22Rv1 (cell line): ENCODE data around the gene TMEM54.

Experiments
- H3K27ac ChIP-seq: fragments of 450-650 bp; 2 replicates; pipeline ENCODE4 v1.5.1; 2017
- ZFX ChIP-seq: fragments of 450-650 bp; IDR thresholded peaks from 2 replicates; pipeline ENCODE4 v1.6.1; 2017; ENCODE audit warnings: antibody characterized with exemption, borderline replicate concordance
- TF ChIP-seq, protein P1 (sequence below): fragments of 450-650 bp; IDR thresholded peaks from 2 replicates; pipeline ENCODE4 v1.5.1; 2017; ENCODE audit warnings: mild to moderate bottlenecking

The TMEM54 gene

DNA sequence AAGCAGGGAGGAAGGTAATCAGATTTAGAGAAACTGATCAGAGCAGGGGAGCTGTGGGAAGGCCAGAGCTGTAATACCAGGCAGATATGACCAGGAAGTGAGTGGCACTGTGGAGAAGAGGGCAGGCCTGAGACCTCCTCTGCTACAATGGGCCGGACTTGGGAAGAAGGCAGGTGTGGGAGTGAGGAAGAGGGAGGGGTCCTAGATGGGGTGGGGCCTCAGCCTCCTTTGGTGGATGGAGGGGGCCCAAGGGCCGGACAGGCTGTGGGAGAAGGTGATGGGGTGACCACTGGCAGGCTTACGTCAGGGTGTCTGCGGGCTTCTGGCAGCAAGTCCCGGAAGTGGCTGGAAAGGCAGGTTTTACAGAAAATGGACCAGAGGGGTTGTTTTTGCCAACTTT is 19.9 kb downstream of the TMEM54 start:
- no peak overlapping the region for H3K27ac ChIP-seq
- TF ChIP-seq ZFX, result no peak

DNA sequence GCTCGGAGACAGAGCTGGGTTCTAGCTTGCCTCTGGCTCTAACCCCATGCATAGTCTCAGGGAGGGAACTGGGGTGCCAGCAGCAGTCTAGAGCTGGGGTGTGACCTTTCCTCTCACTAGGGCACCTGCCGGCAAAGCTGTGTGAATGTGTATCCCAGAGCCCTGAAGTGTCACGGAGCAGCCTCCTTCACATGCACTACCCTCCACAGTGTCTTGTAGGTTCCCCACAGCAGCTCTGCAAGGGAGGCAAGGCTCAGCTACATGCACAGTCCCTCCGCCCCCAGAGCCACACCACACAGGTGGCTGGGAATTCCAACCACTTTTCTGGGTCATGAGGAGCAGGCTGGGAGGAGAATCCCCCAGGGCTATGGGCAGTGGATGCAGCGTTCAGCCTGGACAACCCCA is 22.6 kb downstream of the TMEM54 start:
- no peak overlapping the region for H3K27ac ChIP-seq

GRCh38 chr1:32878183-32878582 is 23.0 kb downstream of the TMEM54 start:
- H3K27ac ChIP-seq, result no peak overlapping the region
- TF ChIP-seq, protein P1, sequence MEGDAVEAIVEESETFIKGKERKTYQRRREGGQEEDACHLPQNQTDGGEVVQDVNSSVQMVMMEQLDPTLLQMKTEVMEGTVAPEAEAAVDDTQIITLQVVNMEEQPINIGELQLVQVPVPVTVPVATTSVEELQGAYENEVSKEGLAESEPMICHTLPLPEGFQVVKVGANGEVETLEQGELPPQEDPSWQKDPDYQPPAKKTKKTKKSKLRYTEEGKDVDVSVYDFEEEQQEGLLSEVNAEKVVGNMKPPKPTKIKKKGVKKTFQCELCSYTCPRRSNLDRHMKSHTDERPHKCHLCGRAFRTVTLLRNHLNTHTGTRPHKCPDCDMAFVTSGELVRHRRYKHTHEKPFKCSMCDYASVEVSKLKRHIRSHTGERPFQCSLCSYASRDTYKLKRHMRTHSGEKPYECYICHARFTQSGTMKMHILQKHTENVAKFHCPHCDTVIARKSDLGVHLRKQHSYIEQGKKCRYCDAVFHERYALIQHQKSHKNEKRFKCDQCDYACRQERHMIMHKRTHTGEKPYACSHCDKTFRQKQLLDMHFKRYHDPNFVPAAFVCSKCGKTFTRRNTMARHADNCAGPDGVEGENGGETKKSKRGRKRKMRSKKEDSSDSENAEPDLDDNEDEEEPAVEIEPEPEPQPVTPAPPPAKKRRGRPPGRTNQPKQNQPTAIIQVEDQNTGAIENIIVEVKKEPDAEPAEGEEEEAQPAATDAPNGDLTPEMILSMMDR, result no peak
- no peak for TF ChIP-seq ZFX

More for the DNA sequence above, 22.6 kb downstream of the TMEM54 start:
- no peak for TF ChIP-seq ZFX
- TF ChIP-seq, protein P1, result no peak

DNA sequence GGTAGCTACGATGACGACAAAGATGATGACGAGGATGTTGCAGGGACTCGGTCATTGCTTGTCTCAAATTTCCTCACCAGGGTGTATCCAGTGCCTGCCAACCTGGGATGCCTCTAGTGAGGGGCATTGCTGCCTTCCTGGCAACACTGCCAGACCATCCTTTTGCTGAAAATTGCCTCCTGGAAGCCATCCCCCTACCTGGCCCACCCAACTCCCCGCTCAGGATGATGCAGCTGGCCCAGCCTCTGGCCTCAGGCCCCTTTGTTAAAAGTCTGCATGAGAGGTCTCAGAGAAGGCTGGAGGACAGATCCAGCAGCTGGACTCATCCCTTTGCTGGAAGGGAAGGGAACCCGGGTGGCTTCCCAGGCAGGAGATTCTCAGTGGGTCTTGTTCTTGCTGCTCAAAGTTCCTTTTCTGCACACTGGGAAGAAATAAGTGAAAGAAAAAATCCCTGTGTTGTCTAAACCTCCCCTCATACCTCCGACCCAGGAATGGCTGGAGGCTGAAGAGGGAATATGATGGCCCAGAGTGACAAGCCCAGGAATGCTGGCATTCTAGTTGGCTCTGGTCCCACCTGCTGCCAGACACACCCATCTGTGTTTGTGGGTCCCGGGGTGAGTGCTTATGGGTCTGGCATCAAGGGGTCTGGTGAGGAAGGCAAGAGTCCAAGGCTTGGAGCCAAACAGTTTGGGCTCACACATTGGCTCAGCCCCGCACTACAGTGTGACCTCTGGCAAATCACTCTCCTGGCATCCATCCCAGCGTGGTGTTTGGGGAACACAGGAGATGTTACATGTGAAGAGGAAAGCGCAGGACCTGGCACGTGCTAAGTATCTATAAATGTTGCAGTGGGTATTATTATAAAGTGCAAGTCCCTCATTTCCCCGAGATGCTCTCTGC is 23.7 kb downstream of the TMEM54 start:
- no peak overlapping the region for H3K27ac ChIP-seq
- TF ChIP-seq, protein P1, result no peak
- TF ChIP-seq ZFX, result no peak

DNA sequence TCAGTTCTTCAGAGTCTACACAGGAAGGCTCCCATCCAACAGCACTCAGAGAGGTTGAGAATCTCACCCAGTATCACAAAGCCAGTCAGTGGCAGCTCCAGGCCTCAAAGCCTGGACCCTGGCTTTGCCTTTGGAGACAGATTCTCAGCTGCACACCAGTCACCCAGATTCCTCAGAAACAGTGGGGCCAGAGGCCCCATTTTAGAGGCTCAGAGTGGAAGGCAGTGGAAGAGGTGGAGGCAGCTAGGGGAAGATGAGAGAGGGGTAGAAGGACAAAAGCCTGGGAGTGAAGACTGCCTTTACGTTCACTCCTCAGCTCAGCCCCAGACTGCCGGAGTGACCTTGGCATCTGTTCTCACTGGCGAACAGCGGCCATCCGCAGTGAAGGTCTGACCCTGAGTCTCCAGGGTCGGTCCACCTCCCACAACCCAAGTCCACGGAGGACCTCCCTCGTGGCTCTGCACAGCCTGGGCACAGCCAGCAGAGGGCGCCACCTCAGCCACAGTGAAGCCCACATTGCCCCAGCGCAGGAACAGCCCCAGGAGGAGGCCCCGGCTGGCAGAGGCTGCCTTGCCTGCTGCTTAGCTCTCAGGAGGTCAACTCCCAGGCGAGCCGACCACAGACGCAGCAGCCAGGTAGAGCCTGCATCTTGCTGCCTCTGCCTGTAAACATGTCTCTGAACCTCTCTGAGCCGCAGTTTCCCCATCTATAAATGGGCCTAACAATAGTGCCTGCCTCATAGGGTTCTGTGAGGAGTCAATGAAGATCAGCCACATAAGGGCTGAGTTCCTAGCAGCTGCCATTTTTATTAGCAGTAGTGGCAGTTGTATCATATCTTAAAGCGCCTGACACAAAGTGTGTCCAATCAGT is 24.6 kb downstream of the TMEM54 start:
- TF ChIP-seq ZFX, result no peak
- TF ChIP-seq, protein P1, result peak; percentile 96
- H3K27ac ChIP-seq, result no peak overlapping the region

GRCh38 chr1:32874860-32875752 is 26.1 kb downstream of the TMEM54 start:
- TF ChIP-seq, protein P1, result no peak
- no peak for TF ChIP-seq ZFX
- H3K27ac ChIP-seq, result no peak overlapping the region

GRCh38 chr1:32873484-32873883 is 27.7 kb downstream of the TMEM54 start:
- no peak overlapping the region for H3K27ac ChIP-seq
- TF ChIP-seq, protein P1, result no peak
- no peak for TF ChIP-seq ZFX
